Right lobe of liver (tissue), 4 donors: Measurements from ENCODE around the gene APC2.

ENCODE experiments used
- POLR2A ChIP-seq: fragments of 450-650 bp; IDR thresholded peaks from one replicate; pipeline ENCODE4 v1.6.1; 2017; ENCODE audit warnings: antibody characterized with exemption, mild to moderate bottlenecking
- TF ChIP-seq, protein P1 (sequence below), 4 donors: fragments of 200-600 bp in 3 of 4; fragments of 450-650 bp in 1 of 4; IDR thresholded peaks; one replicate each; pipeline versions ENCODE4 v1.5.1 to v1.8.0; 2016 to 2022; ENCODE audit warnings: antibody characterized with exemption in 4 of 4, mild to moderate bottlenecking in 2 of 4
- donor health status: DM: no; HTN: no; CAD: no.
- donor health status: DM: no; HTN: no; CAD: no.
- donor health status: DM: no; HTN: yes; CAD: no.

- TF ChIP-seq, protein P1, sequence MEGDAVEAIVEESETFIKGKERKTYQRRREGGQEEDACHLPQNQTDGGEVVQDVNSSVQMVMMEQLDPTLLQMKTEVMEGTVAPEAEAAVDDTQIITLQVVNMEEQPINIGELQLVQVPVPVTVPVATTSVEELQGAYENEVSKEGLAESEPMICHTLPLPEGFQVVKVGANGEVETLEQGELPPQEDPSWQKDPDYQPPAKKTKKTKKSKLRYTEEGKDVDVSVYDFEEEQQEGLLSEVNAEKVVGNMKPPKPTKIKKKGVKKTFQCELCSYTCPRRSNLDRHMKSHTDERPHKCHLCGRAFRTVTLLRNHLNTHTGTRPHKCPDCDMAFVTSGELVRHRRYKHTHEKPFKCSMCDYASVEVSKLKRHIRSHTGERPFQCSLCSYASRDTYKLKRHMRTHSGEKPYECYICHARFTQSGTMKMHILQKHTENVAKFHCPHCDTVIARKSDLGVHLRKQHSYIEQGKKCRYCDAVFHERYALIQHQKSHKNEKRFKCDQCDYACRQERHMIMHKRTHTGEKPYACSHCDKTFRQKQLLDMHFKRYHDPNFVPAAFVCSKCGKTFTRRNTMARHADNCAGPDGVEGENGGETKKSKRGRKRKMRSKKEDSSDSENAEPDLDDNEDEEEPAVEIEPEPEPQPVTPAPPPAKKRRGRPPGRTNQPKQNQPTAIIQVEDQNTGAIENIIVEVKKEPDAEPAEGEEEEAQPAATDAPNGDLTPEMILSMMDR (IDR thresholded peaks at IDR 0.05), result peak; percentile 88 to 99 (median 96)
- peak; percentile 86 for TF ChIP-seq POLR2A
These were observed 11.6 kb upstream of the APC2 start, which contains the start of gene RPS15 for GRCh38 chr19:1438035-1438932.
